NCI-H2029 (cell line): ENCODE measurements around the gene PRRC2A.

Experiments used
- DNase-seq: peaks from one replicate; lab custom pipeline; 2025; lab: John Stamatoyannopoulos, UW

PRRC2A gene

GRCh38 chr6:31652925-31653724, 32.6 kb downstream of the PRRC2A start:
- peak; percentile 95 for DNase-seq

GRCh38 chr6:31654574-31655348, 34.2 kb downstream of the PRRC2A start:
- DNase-seq = no peak

- DNase-seq = no peak
Measured at GRCh38 chr6:31655349-31656237, 35.1 kb downstream of the PRRC2A start, which contains the start of gene APOM. Gene APOM, plus strand, starts transcription at chr6:31655894. Its CDS starts 73 bp downstream, at chr6:31655967.

- DNase-seq = no peak
Measured at GRCh38 chr6:31657406-31658157, 37.1 kb downstream of the PRRC2A start.

GRCh38 chr6:31658158-31658688, 37.7 kb downstream of the PRRC2A start:
- DNase-seq = no peak

GRCh38 chr6:31658983-31659648, 38.6 kb downstream of the PRRC2A start:
- no peak for DNase-seq

GRCh38 chr6:31659649-31660380, 39.3 kb downstream of the PRRC2A start:
- no peak for DNase-seq

GRCh38 chr6:31660381-31661261, 40.1 kb downstream of the PRRC2A start, which contains the start of gene C6orf47:
Gene C6orf47, minus strand, starts transcription at chr6:31660778. Its CDS starts 831 bp downstream, at chr6:31659947.
- peak; percentile 67 for DNase-seq

GRCh38 chr6:31661262-31662123, 41.0 kb downstream of the PRRC2A start:
- no peak for DNase-seq

GRCh38 chr6:31662124-31662723, 41.7 kb downstream of the PRRC2A start:
- no peak for DNase-seq

GRCh38 chr6:31663126-31663960, 42.8 kb downstream of the PRRC2A start:
- DNase-seq = no peak

- DNase-seq = no peak
Measured at GRCh38 chr6:31663961-31664789, 43.7 kb downstream of the PRRC2A start.

- DNase-seq = peak; percentile 94
Measured at GRCh38 chr6:31664790-31665500, 44.4 kb downstream of the PRRC2A start, which contains the start of gene GPANK1. Gene GPANK1, minus strand, starts transcription at chr6:31664997. Its CDS starts 519 bp downstream, at chr6:31664478.

- peak; percentile 99 for DNase-seq
Measured at GRCh38 chr6:31665501-31666336, 45.2 kb downstream of the PRRC2A start, which contains the start of gene CSNK2B. Gene CSNK2B, plus strand, starts transcription at chr6:31666080. Its CDS starts 752 bp downstream, at chr6:31666832.
